ENCODE measurements around the gene P3H2. TPM values are rescaled to one million over a fixed set of nuclear protein-coding genes. Genes with fewer than 3 reads are reported as not detected.

P3H2 gene
- total RNA-seq, 2 donors from 2014 or later: not detected

- no peak overlapping the region for H3K4me3 Mint-ChIP-seq
Measured at GRCh38 chr3:189908646-189909045, 212.1 kb downstream of the P3H2 start.

GRCh38 chr3:189907803-189908202, 212.9 kb downstream of the P3H2 start:
- Mint-ChIP-seq H3K36me3 (ENCODE audit: low read depth) (no peaks in the 10 kb centered on the region), H3K4me1 (no peaks in the 10 kb centered on the region), H3K4me3 (no peak overlapping the region), H3K9me3 (no peaks in the 10 kb centered on the region), H3K27ac (no peak overlapping the region), H3K27me3 (peaks cover 10% of the 10 kb centered on the region)
- ATAC-seq (replicated peaks): no peak

More at GRCh38 chr3:189908646-189909045, 212.1 kb downstream of the P3H2 start:
- no peak for ATAC-seq (replicated peaks)
- no peaks in the 10 kb centered on the region for H3K4me1 Mint-ChIP-seq
- peaks cover 14% of the 10 kb centered on the region for H3K27me3 Mint-ChIP-seq
- H3K36me3 Mint-ChIP-seq (ENCODE audit: low read depth): no peaks in the 10 kb centered on the region
- H3K27ac Mint-ChIP-seq: no peak overlapping the region
- no peaks in the 10 kb centered on the region for H3K9me3 Mint-ChIP-seq

Other genes starting within 250 kb of the P3H2 start
- under 1 TPM; 0.11 to 0.61 TPM for gene CLDN1, start 201.5 kb upstream of the P3H2 start, total RNA-seq